Measurements from ENCODE around the gene SP7.
A peak's percentile ranks its signal among the peaks of the same experiment; 100 is the strongest.

Gene SP7

GRCh38 chr12:53290661-53291060 is 45.5 kb downstream of the SP7 start:
- ATAC-seq (ENCODE audit: low read depth), result no peak
- H3K4me1 ChIP-seq (ENCODE audit: insufficient read depth, poor library complexity, severe bottlenecking), result no peaks in the 10 kb centered on the region
- no peaks in the 10 kb centered on the region for H3K9me3 ChIP-seq (ENCODE audit: severe bottlenecking)
- peaks cover 41% of the 10 kb centered on the region for H3K36me3 ChIP-seq (ENCODE audit: low read depth)
- no peak overlapping the region for H3K4me3 ChIP-seq (ENCODE audit: severe bottlenecking)
- no peak for TF ChIP-seq CTCF (IDR thresholded peaks at IDR 0.05; ENCODE audit: poor library complexity, severe bottlenecking)
- DNase-seq (ENCODE audit: low spot score), result no peak
- no peak overlapping the region for H3K27ac ChIP-seq (ENCODE audit: poor library complexity, severe bottlenecking)
- H3K27me3 ChIP-seq (ENCODE audit: insufficient read depth, poor library complexity, severe bottlenecking), result no peaks in the 10 kb centered on the region

GRCh38 chr12:53289891-53290290 is 46.3 kb downstream of the SP7 start:
- Histone ChIP-seq H3K27me3 (ENCODE audit: insufficient read depth, poor library complexity, severe bottlenecking) (no peaks in the 10 kb centered on the region), H3K27ac (ENCODE audit: poor library complexity, severe bottlenecking) (no peak overlapping the region), H3K4me1 (ENCODE audit: insufficient read depth, poor library complexity, severe bottlenecking) (no peaks in the 10 kb centered on the region), H3K9me3 (ENCODE audit: severe bottlenecking) (no peaks in the 10 kb centered on the region), H3K4me3 (ENCODE audit: severe bottlenecking) (no peak overlapping the region), H3K36me3 (ENCODE audit: low read depth) (peaks cover 49% of the 10 kb centered on the region)
- no peak for ATAC-seq (ENCODE audit: low read depth)
- no peak for DNase-seq (ENCODE audit: low spot score)
- no peak for TF ChIP-seq CTCF (IDR thresholded peaks at IDR 0.05; ENCODE audit: poor library complexity, severe bottlenecking)

- Histone ChIP-seq H3K4me3 (ENCODE audit: severe bottlenecking) (no peak overlapping the region), H3K4me1 (ENCODE audit: insufficient read depth, poor library complexity, severe bottlenecking) (no peaks in the 10 kb centered on the region), H3K9me3 (ENCODE audit: severe bottlenecking) (no peaks in the 10 kb centered on the region), H3K36me3 (ENCODE audit: low read depth) (peaks cover 62% of the 10 kb centered on the region), H3K27ac (ENCODE audit: poor library complexity, severe bottlenecking) (no peak overlapping the region), H3K27me3 (ENCODE audit: insufficient read depth, poor library complexity, severe bottlenecking) (no peaks in the 10 kb centered on the region)
- ATAC-seq (ENCODE audit: low read depth) (no peak), DNase-seq (ENCODE audit: low spot score) (no peak)
- no peak for TF ChIP-seq CTCF (IDR thresholded peaks at IDR 0.05; ENCODE audit: poor library complexity, severe bottlenecking)
Observed at GRCh38 chr12:53288322-53288721, 47.8 kb downstream of the SP7 start.

- peak; percentile 75 for ATAC-seq (ENCODE audit: low read depth)
- Histone ChIP-seq H3K9me3 (ENCODE audit: severe bottlenecking) (no peaks in the 10 kb centered on the region), H3K27me3 (ENCODE audit: insufficient read depth, poor library complexity, severe bottlenecking) (no peaks in the 10 kb centered on the region), H3K4me3 (ENCODE audit: severe bottlenecking) (no peak overlapping the region), H3K36me3 (ENCODE audit: low read depth) (peaks cover 64% of the 10 kb centered on the region), H3K27ac (ENCODE audit: poor library complexity, severe bottlenecking) (no peak overlapping the region), H3K4me1 (ENCODE audit: insufficient read depth, poor library complexity, severe bottlenecking) (no peaks in the 10 kb centered on the region)
- TF ChIP-seq CTCF (IDR thresholded peaks at IDR 0.05; ENCODE audit: poor library complexity, severe bottlenecking), result peak; percentile 75
- DNase-seq (ENCODE audit: low spot score), result no peak
Observed at GRCh38 chr12:53287741-53288216, 48.4 kb downstream of the SP7 start.

GRCh38 chr12:53286448-53286847 is 49.7 kb downstream of the SP7 start:
- H3K9me3 ChIP-seq (ENCODE audit: severe bottlenecking), result no peaks in the 10 kb centered on the region
- no peak for TF ChIP-seq CTCF (IDR thresholded peaks at IDR 0.05; ENCODE audit: poor library complexity, severe bottlenecking)
- H3K27me3 ChIP-seq (ENCODE audit: insufficient read depth, poor library complexity, severe bottlenecking), result no peaks in the 10 kb centered on the region
- no peak overlapping the region for H3K27ac ChIP-seq (ENCODE audit: poor library complexity, severe bottlenecking)
- DNase-seq (ENCODE audit: low spot score) (no peak), ATAC-seq (ENCODE audit: low read depth) (no peak)
- no peak overlapping the region for H3K4me3 ChIP-seq (ENCODE audit: severe bottlenecking)
- H3K36me3 ChIP-seq (ENCODE audit: low read depth), result peaks cover 70% of the 10 kb centered on the region
- H3K4me1 ChIP-seq (ENCODE audit: insufficient read depth, poor library complexity, severe bottlenecking), result no peaks in the 10 kb centered on the region

All from RWPE2 (cell line).